Subcutaneous abdominal adipose tissue (tissue), 5 donors: ENCODE results near the gene PUM1.

Source experiments
- H3K27ac ChIP-seq: one replicate; pipeline ENCODE4 v1.7.0; 2013; ENCODE audit warnings: low read depth, mild to moderate bottlenecking, inconsistent platforms, low read length, moderate library complexity
- H3K27me3 ChIP-seq, 5 donors: one replicate each; pipeline ENCODE4 v1.7.0; 2013; ENCODE audit warnings: low read length in 5 of 5, inconsistent platforms in 1 of 5; ENCODE audit not compliant: control insufficient read depth in 5 of 5, insufficient read depth in 4 of 5
- H3K36me3 ChIP-seq, 5 donors: one replicate each; pipeline ENCODE4 v1.7.0; 2013; ENCODE audit warnings: low read length in 5 of 5; ENCODE audit not compliant: control insufficient read depth in 5 of 5, insufficient read depth in 5 of 5
- H3K4me1 ChIP-seq, 5 donors: one replicate each; pipeline ENCODE4 v1.7.0; 2013; ENCODE audit warnings: low read length in 5 of 5, mild to moderate bottlenecking in 3 of 5, moderate library complexity in 1 of 5; ENCODE audit not compliant: control insufficient read depth in 5 of 5, insufficient read depth in 5 of 5
- H3K4me3 ChIP-seq, 5 donors: one replicate each; pipeline ENCODE4 v1.7.0; 2013; ENCODE audit warnings: low read length in 5 of 5, low read depth in 1 of 5
- H3K9ac ChIP-seq, 5 donors: one replicate each; pipeline ENCODE4 v1.7.0; 2013; ENCODE audit warnings: low read length in 5 of 5, mild to moderate bottlenecking in 4 of 5, moderate library complexity in 3 of 5
- H3K9me3 ChIP-seq, 5 donors: one replicate each; pipeline ENCODE4 v1.7.0; 2013; ENCODE audit warnings: low read length in 5 of 5; ENCODE audit not compliant: control insufficient read depth in 5 of 5
- donor health status: healthy.
- donor health status: healthy.
- donor health status: healthy.
- donor health status: healthy.
- donor health status: healthy.

Gene PUM1

DNA sequence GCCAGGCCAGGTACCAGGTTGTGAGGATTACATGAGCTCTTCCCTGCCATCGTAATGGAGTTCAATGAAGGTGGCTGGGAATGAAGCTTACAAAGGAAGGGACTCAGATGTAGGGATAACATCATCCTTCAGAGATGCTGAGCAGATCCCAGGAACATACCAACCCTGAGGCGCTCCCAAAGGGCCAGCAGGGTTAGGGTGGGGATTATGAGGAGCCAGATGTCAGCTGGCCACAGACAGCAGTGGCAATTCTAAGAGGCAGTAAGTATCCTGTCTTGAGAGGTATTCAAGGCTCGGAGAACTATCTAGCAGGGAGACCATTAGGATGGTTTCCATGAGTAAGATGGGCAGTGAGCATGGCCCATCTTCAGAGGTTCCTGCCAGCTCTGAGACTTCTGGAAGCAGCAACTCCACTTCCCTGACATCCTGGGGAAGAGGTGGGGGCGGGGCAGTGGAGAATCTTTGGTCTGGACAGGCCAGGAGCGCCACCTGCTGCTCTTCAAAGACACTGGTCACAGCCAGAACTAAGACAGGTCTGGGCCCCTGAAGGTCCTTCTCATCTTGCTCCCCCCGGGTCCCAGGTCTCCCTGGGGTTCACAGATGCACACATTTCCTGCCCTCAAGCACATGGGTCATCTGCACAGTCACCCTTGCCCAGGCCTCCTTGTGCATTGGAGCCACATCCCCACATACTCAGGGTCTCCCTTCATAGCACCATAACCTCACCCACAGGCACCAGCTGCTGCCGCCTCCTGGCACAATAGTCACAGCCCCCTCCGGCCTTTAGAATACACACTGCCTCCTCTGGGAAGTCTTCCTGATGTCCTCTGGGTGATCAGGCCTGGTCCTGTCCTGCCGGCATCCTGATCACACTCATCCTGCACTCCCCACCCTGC is 154.2 kb downstream of the PUM1 start:
- Histone ChIP-seq H3K36me3 (no peaks in the 10 kb centered on the region), H3K4me3 (no peak overlapping the region), H3K9me3 (no peaks in the 10 kb centered on the region), H3K4me1 (peaks cover 6 to 65% (median 45%) of the 10 kb centered on the region in 5 donors), H3K27me3 (no peaks in the 10 kb centered on the region), H3K27ac (no peak overlapping the region), H3K9ac (no peak overlapping the region)

DNA sequence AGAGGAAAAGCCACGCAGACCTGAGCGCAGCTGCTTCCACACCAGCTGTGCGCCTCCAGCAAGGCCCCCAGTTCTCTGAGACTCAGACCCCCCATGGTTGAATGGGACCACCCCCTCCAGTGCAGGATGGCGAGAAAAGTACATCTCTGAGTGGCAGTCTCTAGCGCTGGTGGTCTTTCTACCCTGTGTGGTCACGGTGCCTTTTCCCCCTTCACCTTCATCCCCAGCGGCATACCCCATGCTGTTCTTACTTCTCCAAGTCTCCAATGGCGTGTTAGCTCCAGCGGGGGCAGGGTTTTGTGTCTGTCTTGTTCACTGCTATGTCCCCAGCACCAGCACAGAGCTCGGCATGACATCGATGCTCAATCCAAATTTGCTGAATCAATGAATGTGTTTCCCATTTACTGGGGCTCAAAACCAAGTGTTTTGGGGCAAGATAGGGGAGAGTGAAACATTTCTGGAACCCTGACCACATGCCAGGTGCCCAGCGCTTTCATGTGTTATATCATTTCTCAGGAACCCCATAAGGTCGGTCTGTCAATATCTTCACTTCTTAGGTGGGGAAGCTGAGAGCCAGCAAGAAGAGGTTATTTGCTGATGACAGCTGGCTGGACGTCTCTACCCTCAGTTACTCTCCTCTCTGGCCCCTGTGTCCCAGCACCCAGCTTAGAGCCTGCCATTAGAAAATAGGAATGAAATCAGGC is 156.0 kb downstream of the PUM1 start:
- H3K27me3 ChIP-seq, result no peaks in the 10 kb centered on the region
- peak overlapping the region; percentile 11 for H3K27ac ChIP-seq
- H3K9ac ChIP-seq, result peak overlapping the region in 3 of 5 donors; percentile 53 to 80 (median 70)
- peak overlapping the region; percentile 26 to 65 (median 59) for H3K4me3 ChIP-seq
- H3K36me3 ChIP-seq, result no peaks in the 10 kb centered on the region
- no peaks in the 10 kb centered on the region for H3K9me3 ChIP-seq
- peaks cover 6 to 79% (median 55%) of the 10 kb centered on the region in 5 donors for H3K4me1 ChIP-seq

DNA sequence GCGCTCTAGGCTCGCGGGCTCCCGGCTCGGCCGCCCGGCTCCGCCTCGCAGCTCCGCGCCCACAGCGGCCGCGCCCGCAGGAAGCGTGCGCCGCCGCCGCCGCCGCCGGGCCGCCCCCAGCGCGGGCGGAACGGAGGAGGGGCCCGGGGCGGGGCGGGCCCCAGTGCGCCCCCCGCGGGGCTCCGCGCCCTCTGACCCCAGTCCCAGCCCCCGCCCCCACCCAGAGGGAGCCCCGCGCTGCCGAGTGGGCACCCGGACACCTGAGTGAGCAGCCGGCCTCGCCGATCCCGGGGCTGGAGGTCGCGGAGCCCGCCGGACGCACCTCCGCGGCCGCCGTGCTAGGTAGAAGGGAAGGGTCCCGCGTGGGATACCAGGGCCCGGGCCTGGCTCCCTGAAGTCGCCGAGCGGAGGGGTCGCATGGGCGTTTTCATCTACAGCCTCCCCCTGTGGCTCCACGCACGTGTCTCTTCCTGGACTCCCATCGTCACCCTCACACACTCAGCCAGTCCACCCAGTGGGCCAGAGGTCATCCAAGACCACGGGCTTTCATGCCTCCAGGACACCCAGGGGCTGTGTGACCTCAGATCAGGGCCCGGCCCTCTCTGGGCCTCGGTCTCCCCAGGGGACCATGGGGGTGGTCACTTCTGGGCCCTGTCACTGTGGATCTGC is 156.7 kb downstream of the PUM1 start, which contains the start of gene SDC3:
Gene SDC3, minus strand, starts transcription at position 63 of the 669 bp plus-strand sequence. CDS start 172 bp downstream, outside the sequence.
- H3K9me3 ChIP-seq, result no peaks in the 10 kb centered on the region
- no peaks in the 10 kb centered on the region for H3K36me3 ChIP-seq
- no peaks in the 10 kb centered on the region for H3K27me3 ChIP-seq
- H3K9ac ChIP-seq, result peak within 1 kb of the TSS; percentile 16 to 87 (median 65)
- peaks cover 6 to 75% (median 57%) of the 10 kb centered on the region in 5 donors for H3K4me1 ChIP-seq
- H3K4me3 ChIP-seq, result peak within 1 kb of the TSS; percentile 26 to 71 (median 65)
- peak within 1 kb of the TSS; percentile 11 for H3K27ac ChIP-seq

DNA sequence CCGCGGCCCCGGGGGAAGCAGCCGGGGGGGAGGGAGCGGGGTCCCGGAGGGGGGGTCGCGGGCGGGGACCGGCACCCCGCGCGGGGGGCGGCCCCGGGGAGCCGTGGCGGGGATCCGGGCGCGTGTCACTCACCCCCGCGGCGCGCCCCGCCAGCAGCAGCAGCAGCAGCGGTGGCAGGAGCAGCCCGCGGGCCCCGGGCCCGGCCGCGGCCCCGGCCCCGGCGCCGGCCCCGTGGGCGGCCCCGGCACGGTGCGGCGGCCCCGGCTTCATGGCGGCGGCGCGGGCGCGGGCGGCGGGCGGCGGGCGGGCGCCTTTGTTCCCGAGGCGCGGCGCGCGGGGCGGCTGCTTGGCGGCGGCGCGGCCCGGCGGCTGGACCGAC is 157.2 kb downstream of the PUM1 start:
- Histone ChIP-seq H3K27ac (no peak overlapping the region), H3K27me3 (no peaks in the 10 kb centered on the region), H3K9ac (no peak overlapping the region), H3K4me1 (peaks cover 6 to 71% (median 61%) of the 10 kb centered on the region in 5 donors), H3K36me3 (no peaks in the 10 kb centered on the region), H3K4me3 (peak overlapping the region in 1 of 5 donors; percentile 71), H3K9me3 (no peaks in the 10 kb centered on the region)

DNA sequence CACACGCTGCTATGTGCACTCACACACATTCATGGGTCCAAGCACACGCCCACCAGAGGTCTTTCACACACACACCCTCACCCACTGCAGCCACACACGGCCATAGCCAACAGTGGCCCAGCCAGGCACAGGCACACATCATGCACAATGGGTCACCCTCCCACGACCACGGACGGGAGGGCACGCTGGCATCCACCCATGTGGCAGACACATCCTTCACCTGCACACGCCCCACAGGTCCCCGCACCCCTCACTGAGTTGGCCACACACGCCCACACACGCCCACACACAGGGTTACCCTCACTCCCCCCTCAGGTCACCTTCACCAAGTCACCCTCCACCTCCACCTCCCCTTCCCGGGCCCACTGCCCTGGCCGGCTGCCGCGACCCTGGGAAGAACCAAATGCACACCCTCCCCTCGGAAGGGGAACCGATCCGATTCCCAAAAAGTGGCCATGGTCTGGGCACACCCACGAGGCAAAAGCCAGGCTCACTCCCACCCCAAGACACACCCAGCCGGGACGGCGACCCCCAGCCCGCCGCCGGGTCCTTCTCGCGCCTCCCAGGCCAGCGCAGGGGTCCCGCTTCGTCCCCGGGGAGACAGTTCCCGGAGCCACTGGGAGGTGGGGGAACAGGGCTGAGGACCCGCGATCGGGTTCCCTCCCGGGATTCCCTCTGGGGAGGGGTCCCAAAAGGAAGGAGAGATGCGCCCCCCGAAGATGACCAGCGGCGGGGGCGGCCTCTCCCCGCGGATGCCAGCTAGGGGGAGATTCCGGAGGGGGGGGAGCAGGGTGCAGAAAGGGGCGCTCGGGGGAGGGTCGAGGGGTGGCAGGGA is 157.8 kb downstream of the PUM1 start:
- Histone ChIP-seq H3K36me3 (no peaks in the 10 kb centered on the region), H3K4me1 (peaks cover 6 to 76% (median 67%) of the 10 kb centered on the region in 5 donors), H3K4me3 (peak overlapping the region; percentile 57 to 71 (median 65)), H3K9ac (peak overlapping the region; percentile 16 to 87 (median 65)), H3K27me3 (no peaks in the 10 kb centered on the region), H3K9me3 (no peaks in the 10 kb centered on the region), H3K27ac (no peak overlapping the region)

DNA sequence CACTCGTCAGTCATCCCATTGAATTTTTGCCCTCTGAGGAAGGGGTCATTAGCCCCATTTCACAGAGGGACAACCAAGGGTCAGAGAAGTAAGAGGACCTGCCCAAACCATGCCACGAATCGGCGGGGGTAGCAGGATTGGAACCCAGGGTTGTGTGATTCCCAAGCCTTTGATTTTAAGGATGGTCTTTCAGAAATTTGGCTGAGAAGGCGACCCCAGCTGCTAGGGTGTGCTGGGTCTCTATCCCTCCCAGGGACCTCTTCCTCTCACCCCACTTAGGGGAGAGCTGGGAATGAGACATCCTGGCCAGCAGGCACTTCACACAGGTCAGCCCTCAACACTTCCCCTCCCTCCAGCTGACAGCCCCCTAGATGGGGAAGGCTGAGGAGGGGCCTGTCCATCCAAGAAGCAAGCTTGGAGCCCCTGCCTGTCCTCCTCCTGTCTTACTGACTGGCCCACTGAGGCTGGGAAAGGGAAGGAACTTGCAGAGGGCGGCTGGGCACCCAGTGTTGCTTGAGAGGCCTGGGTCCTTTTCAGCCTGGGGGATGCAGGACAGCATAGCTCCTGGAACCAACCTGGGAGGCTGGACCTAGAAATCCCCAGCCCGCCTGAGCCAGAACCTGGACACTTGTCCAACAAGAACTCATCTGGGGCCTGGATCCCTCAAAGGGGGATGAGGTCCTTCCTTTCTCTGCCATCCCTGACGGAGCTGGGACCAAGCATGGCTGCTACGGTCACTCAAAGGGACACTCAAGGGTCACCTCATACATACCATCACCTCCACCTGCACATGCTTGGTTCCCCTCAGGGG is 158.7 kb downstream of the PUM1 start:
- Histone ChIP-seq H3K4me3 (peak overlapping the region; percentile 57 to 71 (median 65)), H3K27ac (no peak overlapping the region), H3K27me3 (no peaks in the 10 kb centered on the region), H3K9ac (peak overlapping the region in 3 of 5 donors; percentile 16 to 87 (median 81)), H3K36me3 (no peaks in the 10 kb centered on the region), H3K9me3 (no peaks in the 10 kb centered on the region), H3K4me1 (peaks cover 6 to 77% (median 68%) of the 10 kb centered on the region in 5 donors)

DNA sequence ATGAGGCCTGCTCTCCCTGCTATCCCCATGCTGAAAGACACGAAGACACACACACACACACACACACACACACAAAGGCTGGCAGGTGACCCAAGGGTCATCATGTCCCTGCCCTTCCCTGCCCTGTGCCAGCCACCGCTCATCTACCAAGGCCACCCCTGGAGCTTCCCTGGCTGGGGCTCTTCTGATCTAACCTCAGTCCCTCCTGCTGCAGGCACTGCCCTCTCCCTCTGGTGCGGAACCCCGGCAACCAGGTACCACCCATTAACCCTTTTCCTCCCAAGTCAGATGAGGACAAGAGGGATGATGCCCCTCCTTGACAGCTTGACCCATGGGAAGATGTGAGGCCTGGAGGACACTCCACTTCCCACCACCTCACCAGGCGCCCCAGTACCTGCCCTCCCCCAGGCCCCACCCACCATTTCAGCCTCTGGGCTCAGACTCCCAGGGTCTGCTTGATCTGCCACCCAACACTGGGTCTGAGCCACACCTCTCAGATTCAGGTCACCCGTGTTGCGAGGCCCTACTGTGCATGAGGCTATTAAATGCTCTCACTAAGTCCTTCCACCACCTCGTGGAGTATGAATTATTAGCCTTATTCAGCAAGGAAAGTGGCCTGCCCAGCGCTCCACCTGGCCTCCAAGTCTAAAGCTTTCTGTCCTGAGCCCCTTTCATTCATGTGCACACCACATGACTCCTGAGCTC is 159.4 kb downstream of the PUM1 start:
- no peaks in the 10 kb centered on the region for H3K9me3 ChIP-seq
- H3K36me3 ChIP-seq, result peaks cover 0 to 3% (median 0%) of the 10 kb centered on the region in 5 donors
- no peaks in the 10 kb centered on the region for H3K27me3 ChIP-seq
- peak overlapping the region in 1 of 5 donors; percentile 27 for H3K9ac ChIP-seq
- H3K4me1 ChIP-seq, result peaks cover 7 to 77% (median 69%) of the 10 kb centered on the region in 5 donors
- H3K27ac ChIP-seq, result no peak overlapping the region
- no peak overlapping the region for H3K4me3 ChIP-seq

DNA sequence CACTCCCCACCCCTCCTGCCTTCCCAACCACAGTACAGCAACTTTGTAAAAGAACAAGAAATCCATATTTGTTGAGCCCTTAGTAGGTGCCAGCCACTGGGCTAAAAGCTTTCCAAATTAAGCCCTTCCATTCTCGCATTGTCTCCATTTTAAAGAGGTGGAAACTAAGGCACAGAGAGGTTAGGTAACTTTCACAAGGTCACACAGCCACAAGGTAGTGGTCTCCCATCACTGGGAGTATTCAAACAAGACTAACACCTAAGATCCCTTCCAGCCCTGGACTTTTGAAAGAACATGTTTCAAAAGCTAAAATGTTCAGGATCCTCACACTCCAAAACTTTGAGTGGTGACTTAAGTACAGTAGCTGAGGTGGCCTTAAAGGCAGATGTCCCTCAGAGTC is 160.1 kb downstream of the PUM1 start:
- no peaks in the 10 kb centered on the region for H3K27me3 ChIP-seq
- peaks cover 7 to 74% (median 63%) of the 10 kb centered on the region in 5 donors for H3K4me1 ChIP-seq
- no peak overlapping the region for H3K4me3 ChIP-seq
- H3K27ac ChIP-seq, result no peak overlapping the region
- peak overlapping the region in 1 of 5 donors; percentile 27 for H3K9ac ChIP-seq
- H3K36me3 ChIP-seq, result peaks cover 0 to 3% (median 2%) of the 10 kb centered on the region in 5 donors
- H3K9me3 ChIP-seq, result no peaks in the 10 kb centered on the region
